ENCODE data around the gene TMEM185B. TPM values are rescaled to one million over a fixed set of nuclear protein-coding genes. Genes with fewer than 3 reads are reported as not detected.

TMEM185B gene
- total and polyA plus RNA-seq, 10 of the 15 experiments (the other 5 are each of a cell fraction or from before 2014, with no cell fraction given): 2.4 to 20.9 (median 14.5) TPM

DNA sequence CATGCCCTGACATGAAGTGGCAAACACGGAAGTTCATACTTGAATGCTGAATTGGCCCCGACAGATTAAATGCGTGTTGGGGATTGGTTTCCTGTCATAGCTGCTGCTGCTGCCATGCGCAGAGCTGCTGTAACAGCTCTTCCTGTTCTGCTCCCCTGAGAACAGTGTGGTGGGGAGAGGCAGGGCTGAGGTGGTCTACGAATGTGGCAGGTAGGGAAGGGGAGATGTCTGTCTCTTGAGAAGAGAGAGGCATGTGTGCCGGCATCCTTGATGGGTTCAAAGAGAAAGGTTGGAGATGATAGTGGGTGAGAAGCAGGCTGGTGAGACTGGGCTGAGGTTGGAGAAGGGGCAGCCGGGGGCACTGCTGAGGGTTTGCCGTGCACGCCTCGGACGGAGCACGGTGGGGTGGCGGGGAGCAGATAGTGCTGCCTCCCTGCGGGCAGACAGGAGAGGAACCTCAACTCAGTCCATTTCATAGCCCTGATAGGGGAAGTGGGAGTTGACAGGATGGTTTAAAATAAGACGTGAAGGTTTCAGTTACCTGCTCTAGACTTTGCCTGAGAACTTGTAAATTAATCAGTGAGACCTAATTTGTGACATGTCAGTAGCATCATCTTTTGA is 46.1 kb downstream of the TMEM185B start (continued):
- TF ChIP-seq, protein P1, sequence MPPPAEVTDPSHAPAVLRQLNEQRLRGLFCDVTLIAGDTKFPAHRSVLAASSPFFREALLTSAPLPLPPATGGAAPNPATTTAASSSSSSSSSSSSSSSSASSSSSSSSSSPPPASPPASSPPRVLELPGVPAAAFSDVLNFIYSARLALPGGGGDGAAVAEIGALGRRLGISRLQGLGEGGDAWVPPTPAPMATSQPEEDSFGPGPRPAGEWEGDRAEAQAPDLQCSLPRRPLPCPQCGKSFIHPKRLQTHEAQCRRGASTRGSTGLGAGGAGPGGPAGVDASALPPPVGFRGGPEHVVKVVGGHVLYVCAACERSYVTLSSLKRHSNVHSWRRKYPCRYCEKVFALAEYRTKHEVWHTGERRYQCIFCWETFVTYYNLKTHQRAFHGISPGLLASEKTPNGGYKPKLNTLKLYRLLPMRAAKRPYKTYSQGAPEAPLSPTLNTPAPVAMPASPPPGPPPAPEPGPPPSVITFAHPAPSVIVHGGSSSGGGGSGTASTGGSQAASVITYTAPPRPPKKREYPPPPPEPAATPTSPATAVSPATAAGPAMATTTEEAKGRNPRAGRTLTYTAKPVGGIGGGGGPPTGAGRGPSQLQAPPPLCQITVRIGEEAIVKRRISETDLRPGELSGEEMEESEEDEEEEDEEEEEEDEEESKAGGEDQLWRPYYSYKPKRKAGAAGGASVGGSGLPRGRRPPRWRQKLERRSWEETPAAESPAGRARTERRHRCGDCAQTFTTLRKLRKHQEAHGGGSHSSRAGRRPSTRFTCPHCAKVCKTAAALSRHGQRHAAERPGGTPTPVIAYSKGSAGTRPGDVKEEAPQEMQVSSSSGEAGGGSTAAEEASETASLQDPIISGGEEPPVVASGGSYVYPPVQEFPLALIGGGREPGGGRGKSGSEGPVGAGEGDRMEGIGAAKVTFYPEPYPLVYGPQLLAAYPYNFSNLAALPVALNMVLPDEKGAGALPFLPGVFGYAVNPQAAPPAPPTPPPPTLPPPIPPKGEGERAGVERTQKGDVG (CRISPR knock-in tag; IDR thresholded peaks at IDR 0.05): no peak
- TF ChIP-seq SIN3A (IDR thresholded peaks at IDR 0.05; ENCODE audit: low read depth, low read length): 0 out of 2 replicates have a peak, but pooled peaks have one; percentile 25
- no peak for TF ChIP-seq MXI1 (IDR thresholded peaks at IDR 0.05; ENCODE audit: low read depth, low read length)
- peak; percentile 31; the same call in 1 of the 2 replicates for TF ChIP-seq ZNF24 (IDR thresholded peaks at IDR 0.05)
- peak; percentile 56; the same call in 1 of the 2 replicates for TF ChIP-seq SMC3 (IDR thresholded peaks at IDR 0.05; ENCODE audit: borderline replicate concordance, low read length)
- peak; percentile 74 for TF ChIP-seq RUNX3 (IDR thresholded peaks at IDR 0.05; ENCODE audit: low read length)
- no peak for TF ChIP-seq SUZ12 (IDR thresholded peaks at IDR 0.05; ENCODE audit: unreplicated experiment)
- TF ChIP-seq POLR2AphosphoS2 (IDR thresholded peaks at IDR 0.05; ENCODE audit: low read depth, low read length): 0 out of 2 replicates have a peak, but pooled peaks have one; percentile 28
- TF ChIP-seq SKIL (IDR thresholded peaks at IDR 0.05; ENCODE audit: low read depth, poor library complexity, severe bottlenecking): peak; percentile 33
- TF ChIP-seq NRF1 (conservative IDR thresholded peaks at IDR 0.05; ENCODE audit: low read depth, low read length): peak; percentile 54
- no peak for TF ChIP-seq SMAD1 (IDR thresholded peaks at IDR 0.05; ENCODE audit: low read depth, partially characterized antibody)
- TF ChIP-seq KAT2A (conservative IDR thresholded peaks at IDR 0.05; ENCODE audit: control insufficient read depth, low read depth, low read length): no peak
- TF ChIP-seq EGR1 (IDR thresholded peaks at IDR 0.05; ENCODE audit: borderline replicate concordance in 1 of 2, low read depth in 2 of 2, low read length in 2 of 2): no peak
- TF ChIP-seq, protein P2, sequence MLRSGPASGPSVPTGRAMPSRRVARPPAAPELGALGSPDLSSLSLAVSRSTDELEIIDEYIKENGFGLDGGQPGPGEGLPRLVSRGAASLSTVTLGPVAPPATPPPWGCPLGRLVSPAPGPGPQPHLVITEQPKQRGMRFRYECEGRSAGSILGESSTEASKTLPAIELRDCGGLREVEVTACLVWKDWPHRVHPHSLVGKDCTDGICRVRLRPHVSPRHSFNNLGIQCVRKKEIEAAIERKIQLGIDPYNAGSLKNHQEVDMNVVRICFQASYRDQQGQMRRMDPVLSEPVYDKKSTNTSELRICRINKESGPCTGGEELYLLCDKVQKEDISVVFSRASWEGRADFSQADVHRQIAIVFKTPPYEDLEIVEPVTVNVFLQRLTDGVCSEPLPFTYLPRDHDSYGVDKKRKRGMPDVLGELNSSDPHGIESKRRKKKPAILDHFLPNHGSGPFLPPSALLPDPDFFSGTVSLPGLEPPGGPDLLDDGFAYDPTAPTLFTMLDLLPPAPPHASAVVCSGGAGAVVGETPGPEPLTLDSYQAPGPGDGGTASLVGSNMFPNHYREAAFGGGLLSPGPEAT (IDR thresholded peaks at IDR 0.05; ENCODE audit: low read depth): no peak; the same call in 1 of the 2 replicates
- TF ChIP-seq NFYB (IDR thresholded peaks at IDR 0.05; ENCODE audit: insufficient read depth, low read depth, low read length): 0 out of 2 replicates have a peak, but pooled peaks have one; percentile 14
- no peak for TF ChIP-seq TARDBP (IDR thresholded peaks at IDR 0.05; ENCODE audit: borderline replicate concordance)
- peak; percentile 100 for TF ChIP-seq HDGF (IDR thresholded peaks at IDR 0.05)
- no peak for TF ChIP-seq NFIC (IDR thresholded peaks at IDR 0.05; ENCODE audit: low read depth, low read length)
- TF ChIP-seq ATF7 (IDR thresholded peaks at IDR 0.05; ENCODE audit: low read depth): 0 out of 2 replicates have a peak, but pooled peaks have one; percentile 53
- TF ChIP-seq CEBPZ (IDR thresholded peaks at IDR 0.05; ENCODE audit: low read depth, low read length): no peak

Measured in GM12878 (cell line).